Ascending aorta (tissue), 2 donors: ENCODE data around the gene SLC4A1. TPM values are rescaled to one million over a fixed set of nuclear protein-coding genes. Genes with fewer than 3 reads are reported as not detected.

Source experiments
- DNase-seq, 2 donors: peaks; one replicate each; pipeline ENCODE4 v3.0.0-alpha.2; 2019; ENCODE audit warnings: low spot score in 2 of 2
- H3K27ac ChIP-seq, 2 donors: fragments of 200-600 bp; sonication (generic); one replicate each; pipeline ENCODE4 v1.5.1; 2016 to 2017; ENCODE audit warnings: mild to moderate bottlenecking in 1 of 2
- H3K27me3 ChIP-seq: fragments of 200-600 bp; sonication (generic); one replicate; pipeline ENCODE4 v1.5.1; 2017
- H3K36me3 ChIP-seq, 2 donors: fragments of 200-600 bp; sonication (generic); one replicate each; pipeline ENCODE4 v1.5.1; 2016
- H3K4me1 ChIP-seq, 2 donors: fragments of 200-600 bp; sonication (generic); one replicate each; pipeline ENCODE4 v1.5.1; 2016 to 2017; ENCODE audit warnings: mild to moderate bottlenecking in 1 of 2
- H3K4me3 ChIP-seq, 2 donors: fragments of 200-600 bp; sonication (generic); one replicate each; pipeline ENCODE4 v1.5.1; 2016 to 2017; ENCODE audit warnings: mild to moderate bottlenecking in 1 of 2
- H3K9me3 ChIP-seq, 2 donors: fragments of 200-600 bp; sonication (generic); one replicate each; pipeline ENCODE4 v1.5.1; 2016
- intact Hi-C: fragments of 100-400 bp; cut with DNase I; formaldehyde crosslinking; loops from one replicate; pipeline ENCODE4 v1.15.1; 2023
- total RNA-seq: library from RNA; depleted of rRNA; stranded (reverse); fragments of >200 nt; gene quantifications from one replicate; pipeline ENCODE4 v1.1.0, GENCODE V29; 2016
- TF ChIP-seq, protein P1 (sequence below), 3 experiments: fragments of 200-600 bp in 2 of 3; fragments of 450-650 bp in 1 of 3; sonication (generic) in 2 of 3; IDR thresholded peaks; one replicate each; pipeline ENCODE4 v1.5.1; 2016 to 2019; ENCODE audit warnings: antibody characterized with exemption in 3 of 3, mild to moderate bottlenecking in 1 of 3, moderate library complexity in 1 of 3

Gene SLC4A1
- total RNA-seq, 1 donor from 2014 or later, result 2.4 TPM

- intact Hi-C loops, result no loop called here
- H3K4me3 ChIP-seq, result no peak overlapping the region
- peaks cover 4 to 9% of the 10 kb centered on the region in 2 donors for H3K4me1 ChIP-seq
- H3K27me3 ChIP-seq, result peaks cover 14% of the 10 kb centered on the region
- TF ChIP-seq, protein P1, sequence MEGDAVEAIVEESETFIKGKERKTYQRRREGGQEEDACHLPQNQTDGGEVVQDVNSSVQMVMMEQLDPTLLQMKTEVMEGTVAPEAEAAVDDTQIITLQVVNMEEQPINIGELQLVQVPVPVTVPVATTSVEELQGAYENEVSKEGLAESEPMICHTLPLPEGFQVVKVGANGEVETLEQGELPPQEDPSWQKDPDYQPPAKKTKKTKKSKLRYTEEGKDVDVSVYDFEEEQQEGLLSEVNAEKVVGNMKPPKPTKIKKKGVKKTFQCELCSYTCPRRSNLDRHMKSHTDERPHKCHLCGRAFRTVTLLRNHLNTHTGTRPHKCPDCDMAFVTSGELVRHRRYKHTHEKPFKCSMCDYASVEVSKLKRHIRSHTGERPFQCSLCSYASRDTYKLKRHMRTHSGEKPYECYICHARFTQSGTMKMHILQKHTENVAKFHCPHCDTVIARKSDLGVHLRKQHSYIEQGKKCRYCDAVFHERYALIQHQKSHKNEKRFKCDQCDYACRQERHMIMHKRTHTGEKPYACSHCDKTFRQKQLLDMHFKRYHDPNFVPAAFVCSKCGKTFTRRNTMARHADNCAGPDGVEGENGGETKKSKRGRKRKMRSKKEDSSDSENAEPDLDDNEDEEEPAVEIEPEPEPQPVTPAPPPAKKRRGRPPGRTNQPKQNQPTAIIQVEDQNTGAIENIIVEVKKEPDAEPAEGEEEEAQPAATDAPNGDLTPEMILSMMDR (IDR thresholded peaks at IDR 0.05), result no peak
- no peaks in the 10 kb centered on the region for H3K36me3 ChIP-seq
- no peaks in the 10 kb centered on the region for H3K9me3 ChIP-seq
- H3K27ac ChIP-seq, result no peak overlapping the region
- no peak for DNase-seq
Measured at GRCh38 chr17:44314031-44314430, 46.1 kb upstream of the SLC4A1 start.

GRCh38 chr17:44312396-44313104 is 44.6 kb upstream of the SLC4A1 start:
- no peak overlapping the region for H3K27ac ChIP-seq
- TF ChIP-seq, protein P1 (IDR thresholded peaks at IDR 0.05), result no peak
- no peak for DNase-seq
- H3K4me3 ChIP-seq, result no peak overlapping the region
- no peaks in the 10 kb centered on the region for H3K9me3 ChIP-seq
- H3K27me3 ChIP-seq, result peaks cover 14% of the 10 kb centered on the region
- intact Hi-C loops, result no loop called here
- H3K36me3 ChIP-seq, result no peaks in the 10 kb centered on the region
- H3K4me1 ChIP-seq, result peaks cover 4 to 21% of the 10 kb centered on the region in 2 donors

DNA sequence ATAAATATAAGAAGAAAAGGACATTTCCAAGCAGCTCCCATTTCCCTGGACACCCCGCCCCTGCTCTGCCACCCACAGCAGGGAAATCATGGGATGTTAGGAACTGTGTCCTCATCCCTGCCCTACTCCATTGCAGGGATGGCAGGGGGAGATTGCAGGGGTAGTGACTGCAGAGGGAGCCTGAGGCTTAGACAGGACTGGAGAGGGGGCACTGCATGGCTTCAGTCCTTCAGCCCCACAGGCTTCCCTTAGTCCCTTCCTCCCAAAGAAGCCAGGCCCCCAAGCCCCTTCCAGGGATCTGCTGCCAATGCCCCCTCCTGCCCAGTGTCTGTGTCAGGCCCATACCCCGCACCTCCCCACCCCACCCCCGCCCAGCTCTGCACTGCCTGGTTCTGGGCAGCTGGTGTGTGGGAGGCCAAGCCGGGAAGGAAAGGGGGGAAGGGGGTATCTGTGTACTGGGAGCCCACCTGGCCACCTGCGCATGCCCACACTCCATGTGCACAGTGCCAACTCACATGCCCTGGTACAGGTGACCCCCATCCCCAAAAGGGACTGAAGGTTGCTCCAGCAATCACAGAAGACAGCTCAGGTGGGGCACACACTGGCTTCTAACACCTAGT is 43.7 kb upstream of the SLC4A1 start:
- Histone ChIP-seq H3K36me3 (no peaks in the 10 kb centered on the region), H3K9me3 (no peaks in the 10 kb centered on the region), H3K4me3 (no peak overlapping the region), H3K4me1 (peaks cover 4 to 21% of the 10 kb centered on the region in 2 donors), H3K27ac (no peak overlapping the region), H3K27me3 (peaks cover 14% of the 10 kb centered on the region)
- intact Hi-C loops, result no loop called here
- TF ChIP-seq, protein P1 (IDR thresholded peaks at IDR 0.05), result no peak
- no peak for DNase-seq

- intact Hi-C loops, result no loop called here
- H3K36me3 ChIP-seq, result no peaks in the 10 kb centered on the region
- H3K9me3 ChIP-seq, result no peaks in the 10 kb centered on the region
- H3K27ac ChIP-seq, result no peak overlapping the region
- no peak overlapping the region for H3K4me3 ChIP-seq
- peaks cover 4 to 21% of the 10 kb centered on the region in 2 donors for H3K4me1 ChIP-seq
- TF ChIP-seq, protein P1 (IDR thresholded peaks at IDR 0.05), result no peak
- DNase-seq, result no peak
- peaks cover 5% of the 10 kb centered on the region for H3K27me3 ChIP-seq
Measured at GRCh38 chr17:44310609-44311376, 42.9 kb upstream of the SLC4A1 start.

- H3K4me3 ChIP-seq, result no peak overlapping the region
- H3K4me1 ChIP-seq, result peaks cover 4 to 18% of the 10 kb centered on the region in 2 donors
- TF ChIP-seq, protein P1 (IDR thresholded peaks at IDR 0.05), result no peak
- H3K9me3 ChIP-seq, result no peaks in the 10 kb centered on the region
- H3K36me3 ChIP-seq, result no peaks in the 10 kb centered on the region
- H3K27ac ChIP-seq, result no peak overlapping the region
- H3K27me3 ChIP-seq, result no peaks in the 10 kb centered on the region
- no peak for DNase-seq
- intact Hi-C loops, result no loop called here
Measured at GRCh38 chr17:44310188-44310587, 42.3 kb upstream of the SLC4A1 start.
